Duodenal mucosa (tissue), 2 donors: ENCODE data around the gene EP400.

ENCODE experiments used
- H3K27ac ChIP-seq: one replicate; pipeline ENCODE4 v1.7.0; 2013; ENCODE audit warnings: low read depth, low read length
- H3K27me3 ChIP-seq, 2 donors: one replicate each; pipeline ENCODE4 v1.7.0; 2013; ENCODE audit warnings: low read length in 2 of 2, control low read depth in 1 of 2; ENCODE audit not compliant: insufficient read depth in 2 of 2, control insufficient read depth in 1 of 2
- H3K36me3 ChIP-seq, 2 donors: one replicate each; pipeline ENCODE4 v1.7.0; 2013; ENCODE audit warnings: low read length in 2 of 2, control low read depth in 1 of 2; ENCODE audit not compliant: insufficient read depth in 2 of 2, control insufficient read depth in 1 of 2
- H3K4me1 ChIP-seq, 2 donors: one replicate each; pipeline ENCODE4 v1.7.0; 2013; ENCODE audit warnings: low read length in 2 of 2, control low read depth in 1 of 2; ENCODE audit not compliant: insufficient read depth in 2 of 2, control insufficient read depth in 1 of 2
- H3K4me3 ChIP-seq, 2 donors: one replicate each; pipeline ENCODE4 v1.7.0; 2013; ENCODE audit warnings: low read length in 2 of 2, low read depth in 1 of 2
- H3K9ac ChIP-seq, 2 donors: one replicate each; pipeline ENCODE4 v1.7.0; 2013; ENCODE audit warnings: low read length in 2 of 2, low read depth in 1 of 2
- H3K9me3 ChIP-seq, 2 donors: one replicate each; pipeline ENCODE4 v1.7.0; 2013; ENCODE audit warnings: low read length in 2 of 2, control low read depth in 1 of 2; ENCODE audit not compliant: control insufficient read depth in 1 of 2

The EP400 gene

DNA sequence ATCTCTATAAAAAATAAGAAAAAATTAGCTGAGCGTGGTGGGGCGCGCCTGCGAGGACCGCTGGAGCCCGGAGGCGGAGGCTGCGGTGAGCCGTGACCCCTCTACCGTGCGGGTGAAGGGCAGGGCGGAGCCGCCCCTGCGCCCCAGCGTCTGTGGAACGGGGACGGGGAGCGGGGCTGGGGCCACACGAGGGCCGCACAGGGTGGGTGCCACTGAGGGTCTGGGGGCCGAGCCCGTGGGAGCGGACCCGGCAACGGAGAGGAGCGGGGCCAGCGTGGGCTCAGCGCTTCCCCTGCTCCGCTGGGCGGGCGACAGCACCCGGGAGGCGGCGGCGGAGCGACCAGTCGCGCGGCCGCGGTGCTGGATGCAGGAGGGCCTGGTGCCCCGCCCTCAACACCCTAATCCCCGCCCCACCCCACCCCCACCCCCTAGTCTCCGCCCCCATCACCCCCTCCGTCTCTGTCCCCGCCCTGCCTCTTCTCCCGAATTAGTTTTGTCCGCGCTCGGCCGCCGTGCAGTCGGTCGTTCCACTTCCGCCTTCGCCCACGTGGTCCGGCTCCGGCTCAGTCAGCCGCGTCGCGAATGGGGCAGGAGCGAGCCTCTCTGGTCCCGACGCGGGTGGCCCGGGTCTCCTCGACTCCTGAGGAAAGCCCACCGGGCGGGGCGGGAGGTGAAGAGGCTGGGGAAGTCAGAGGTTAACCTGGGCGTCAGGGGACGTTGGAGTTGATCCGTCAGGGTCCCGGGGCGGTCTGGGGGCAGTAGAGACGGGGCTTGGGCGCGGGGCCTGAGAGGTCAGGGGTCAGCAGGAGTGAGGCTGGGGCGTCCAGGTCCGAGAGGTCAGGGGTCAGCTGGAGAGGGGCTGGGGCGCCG is 20.8 kb upstream of the EP400 start, which contains the start of gene PUS1:
Gene PUS1, plus strand, starts transcription at position 566 of the 870 bp plus-strand sequence. CDS start 447 bp downstream, outside the sequence.
- no peaks in the 10 kb centered on the region for H3K27me3 ChIP-seq
- H3K9ac ChIP-seq, result peak within 1 kb of the TSS; percentile 56 to 66
- peaks cover 8 to 17% of the 10 kb centered on the region in 2 donors for H3K4me1 ChIP-seq
- peaks cover 9 to 22% of the 10 kb centered on the region in 2 donors for H3K36me3 ChIP-seq
- no peaks in the 10 kb centered on the region for H3K9me3 ChIP-seq
- peak within 1 kb of the TSS; percentile 82 to 85 for H3K4me3 ChIP-seq
- H3K27ac ChIP-seq, result peak within 1 kb of the TSS; percentile 63

DNA sequence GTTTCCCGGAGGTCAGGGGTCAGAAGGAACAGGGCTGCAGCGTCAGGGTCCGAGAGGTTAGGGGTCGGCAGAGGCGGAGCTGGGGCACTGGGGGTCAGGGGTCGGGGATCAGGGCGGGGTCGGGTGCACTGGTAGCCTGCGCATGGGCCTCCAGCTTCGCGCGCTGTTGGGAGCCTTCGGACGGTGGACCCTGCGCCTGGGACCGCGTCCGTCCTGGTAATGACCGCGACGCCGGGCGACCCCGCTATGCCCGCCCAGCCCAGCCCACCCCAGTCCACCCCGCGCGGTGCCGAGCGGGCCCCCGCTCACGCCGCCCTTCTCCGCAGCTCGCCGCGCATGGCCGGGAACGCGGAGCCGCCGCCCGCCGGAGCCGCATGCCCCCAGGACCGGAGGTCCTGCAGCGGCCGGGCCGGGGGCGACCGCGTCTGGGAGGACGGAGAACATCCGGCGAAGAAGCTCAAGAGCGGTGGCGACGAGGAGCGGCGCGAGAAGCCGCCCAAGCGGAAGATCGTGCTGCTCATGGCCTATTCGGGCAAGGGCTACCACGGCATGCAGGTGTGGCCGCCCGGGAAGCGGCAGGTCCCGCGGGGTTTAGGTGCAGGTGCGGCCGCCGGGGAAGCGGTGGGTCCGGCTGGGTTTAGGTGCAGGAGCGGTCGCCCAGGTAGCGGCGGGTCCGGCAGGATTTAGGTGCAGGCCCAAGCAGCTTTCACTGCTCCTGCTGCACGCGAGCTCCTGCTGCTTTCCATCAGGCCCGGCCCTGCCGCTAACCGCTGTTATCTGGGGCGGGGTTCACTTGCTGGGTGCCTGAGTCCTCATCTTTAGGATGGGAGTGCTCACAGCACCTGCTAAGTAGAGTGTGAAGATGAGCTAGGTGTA is 19.9 kb upstream of the EP400 start:
- Histone ChIP-seq H3K9ac (peak overlapping the region; percentile 56 to 66), H3K4me3 (peak overlapping the region; percentile 82 to 85), H3K9me3 (no peaks in the 10 kb centered on the region), H3K4me1 (peaks cover 8 to 12% of the 10 kb centered on the region in 2 donors), H3K27me3 (no peaks in the 10 kb centered on the region), H3K36me3 (peaks cover 12 to 30% of the 10 kb centered on the region in 2 donors), H3K27ac (no peak overlapping the region)

DNA sequence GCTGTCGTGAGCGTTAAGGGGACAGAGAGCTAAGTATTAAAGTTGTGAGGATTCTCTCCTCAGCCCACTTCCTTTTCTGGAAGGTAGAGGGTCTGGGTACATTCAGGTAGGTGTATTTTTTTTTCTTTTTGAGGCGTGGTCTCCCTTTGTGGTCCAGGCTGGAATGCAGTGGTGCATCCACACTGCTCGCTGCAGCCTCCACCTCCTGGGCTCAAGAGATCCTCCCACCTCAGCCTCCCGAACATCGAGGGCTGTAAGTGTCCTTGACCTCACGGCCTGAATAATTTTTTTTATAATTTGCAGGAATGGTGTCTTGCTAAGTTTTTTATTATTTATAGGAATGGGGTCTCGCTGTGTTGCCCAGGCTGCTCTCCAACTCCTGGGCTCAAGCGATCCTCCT is 19.2 kb upstream of the EP400 start:
- H3K9ac ChIP-seq, result peak overlapping the region in 1 of 2 donors; percentile 66
- H3K4me1 ChIP-seq, result peaks cover 8 to 10% of the 10 kb centered on the region in 2 donors
- peaks cover 15 to 35% of the 10 kb centered on the region in 2 donors for H3K36me3 ChIP-seq
- H3K27me3 ChIP-seq, result no peaks in the 10 kb centered on the region
- H3K9me3 ChIP-seq, result no peaks in the 10 kb centered on the region
- no peak overlapping the region for H3K27ac ChIP-seq
- peak overlapping the region; percentile 82 to 85 for H3K4me3 ChIP-seq

DNA sequence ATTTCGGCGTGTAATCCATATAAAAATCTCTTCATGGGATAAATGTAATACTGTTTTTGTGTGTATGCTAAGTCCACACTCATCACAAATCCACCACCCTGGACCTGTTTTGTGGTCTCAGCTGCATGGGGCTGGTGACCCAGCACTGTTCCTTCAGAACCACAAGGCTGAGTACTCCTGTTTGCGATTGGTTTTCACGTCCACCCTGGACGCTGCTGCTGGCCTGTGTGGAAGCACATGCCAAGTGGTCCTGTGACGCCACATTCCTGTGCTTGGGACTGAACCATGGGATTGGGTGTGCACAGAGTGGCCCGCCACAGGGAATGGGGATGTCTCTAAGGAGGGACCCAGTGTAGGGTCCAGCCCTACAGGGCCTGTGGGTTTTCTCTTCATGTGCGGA is 16.4 kb upstream of the EP400 start:
- no peak overlapping the region for H3K9ac ChIP-seq
- no peak overlapping the region for H3K4me3 ChIP-seq
- H3K4me1 ChIP-seq, result peaks cover 8 to 10% of the 10 kb centered on the region in 2 donors
- no peaks in the 10 kb centered on the region for H3K27me3 ChIP-seq
- H3K9me3 ChIP-seq, result no peaks in the 10 kb centered on the region
- H3K27ac ChIP-seq, result no peak overlapping the region
- peaks cover 15 to 47% of the 10 kb centered on the region in 2 donors for H3K36me3 ChIP-seq

DNA sequence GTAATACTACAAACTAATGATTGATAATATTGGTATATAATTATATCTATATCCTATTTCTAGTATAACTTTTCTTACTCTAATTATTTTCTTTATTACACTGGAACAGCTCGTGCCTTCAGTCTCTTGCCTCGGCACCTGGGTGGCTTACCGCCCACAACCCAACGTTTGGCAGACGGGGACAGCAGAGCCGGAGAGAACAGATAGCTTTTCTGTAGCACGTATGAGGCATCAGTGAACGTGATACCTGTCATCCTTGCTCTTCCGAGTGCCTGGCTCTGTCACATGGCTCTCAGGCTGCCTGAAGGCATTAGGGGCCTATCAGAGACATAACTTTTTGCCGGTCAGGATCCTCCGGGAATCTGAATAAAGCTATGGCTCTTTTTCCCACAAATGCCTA is 15.2 kb upstream of the EP400 start:
- H3K27me3 ChIP-seq, result no peaks in the 10 kb centered on the region

DNA sequence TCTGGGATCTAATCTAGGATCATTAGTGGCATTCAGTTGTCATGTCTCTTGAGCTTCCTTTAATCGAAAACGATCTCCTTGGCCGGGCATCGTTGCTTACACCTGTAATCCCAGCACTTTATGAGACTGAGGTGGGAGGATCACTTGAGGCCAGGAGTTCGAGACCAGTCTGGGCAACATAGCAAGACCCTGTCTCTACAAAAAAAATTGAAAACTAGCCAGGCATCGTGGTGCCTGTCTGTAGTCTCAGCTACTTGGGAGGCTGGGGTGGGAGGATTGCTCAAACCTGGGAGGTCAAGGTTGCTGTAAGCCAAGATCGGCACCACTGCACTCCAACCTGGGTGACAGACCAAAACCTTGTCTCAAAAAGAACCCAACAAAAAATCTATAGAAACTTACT is 11.7 kb upstream of the EP400 start:
- H3K4me1 ChIP-seq, result no peaks in the 10 kb centered on the region
- no peak overlapping the region for H3K9ac ChIP-seq
- no peaks in the 10 kb centered on the region for H3K9me3 ChIP-seq
- H3K27ac ChIP-seq, result no peak overlapping the region
- H3K4me3 ChIP-seq, result no peak overlapping the region
- H3K36me3 ChIP-seq, result peaks cover 15 to 68% of the 10 kb centered on the region in 2 donors
- H3K27me3 ChIP-seq, result no peaks in the 10 kb centered on the region

More for the DNA sequence above, 15.2 kb upstream of the EP400 start:
- Histone ChIP-seq H3K9me3 (no peaks in the 10 kb centered on the region), H3K9ac (no peak overlapping the region), H3K27ac (no peak overlapping the region), H3K36me3 (peaks cover 15 to 55% of the 10 kb centered on the region in 2 donors), H3K4me1 (peaks cover 8 to 10% of the 10 kb centered on the region in 2 donors), H3K4me3 (no peak overlapping the region)

DNA sequence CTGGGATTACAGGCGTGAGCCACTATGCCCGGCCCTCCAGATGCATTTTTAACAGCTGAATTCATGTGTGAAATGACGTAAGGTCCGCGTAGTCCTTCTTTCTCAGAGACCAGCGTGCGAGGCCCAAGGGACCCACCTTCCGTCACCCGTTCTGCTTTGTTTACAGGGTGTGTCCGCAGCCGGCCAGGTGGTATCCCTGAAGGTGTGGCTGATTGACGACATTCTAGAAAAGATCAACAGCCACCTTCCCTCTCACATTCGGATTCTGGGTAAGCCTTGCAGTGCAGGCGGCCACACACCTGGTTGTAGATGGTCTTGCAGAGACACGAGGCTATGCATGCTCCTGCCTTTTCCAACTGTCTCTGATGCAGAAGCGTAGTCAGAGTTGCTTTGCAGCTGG is 10.7 kb upstream of the EP400 start:
- Histone ChIP-seq H3K36me3 (peaks cover 12 to 68% of the 10 kb centered on the region in 2 donors), H3K27ac (no peak overlapping the region), H3K9me3 (no peaks in the 10 kb centered on the region), H3K9ac (no peak overlapping the region), H3K27me3 (no peaks in the 10 kb centered on the region), H3K4me3 (no peak overlapping the region), H3K4me1 (no peaks in the 10 kb centered on the region)

DNA sequence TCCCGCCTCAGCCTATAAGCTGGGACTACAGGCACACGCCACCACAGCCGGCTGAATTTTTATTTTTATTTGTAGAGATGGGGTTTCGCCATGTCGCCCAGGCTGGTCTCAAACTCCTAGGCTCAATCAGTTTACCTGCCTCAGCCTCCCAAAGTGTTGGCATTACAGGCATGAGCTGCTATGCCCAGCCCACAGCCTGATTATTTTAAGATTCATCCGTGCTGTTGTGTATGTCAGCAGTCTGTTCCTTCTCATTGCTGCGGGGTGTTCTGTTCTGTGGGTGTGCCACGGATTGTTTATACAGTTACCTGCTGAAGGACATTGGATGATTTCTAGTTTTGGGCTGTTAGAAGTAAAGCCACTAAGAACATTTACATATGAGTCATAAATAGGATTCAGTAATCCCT is 9.6 kb upstream of the EP400 start:
- Histone ChIP-seq H3K9ac (no peak overlapping the region), H3K27ac (no peak overlapping the region), H3K36me3 (peaks cover 6 to 65% of the 10 kb centered on the region in 2 donors), H3K9me3 (no peaks in the 10 kb centered on the region), H3K4me3 (no peak overlapping the region), H3K4me1 (no peaks in the 10 kb centered on the region), H3K27me3 (no peaks in the 10 kb centered on the region)

DNA sequence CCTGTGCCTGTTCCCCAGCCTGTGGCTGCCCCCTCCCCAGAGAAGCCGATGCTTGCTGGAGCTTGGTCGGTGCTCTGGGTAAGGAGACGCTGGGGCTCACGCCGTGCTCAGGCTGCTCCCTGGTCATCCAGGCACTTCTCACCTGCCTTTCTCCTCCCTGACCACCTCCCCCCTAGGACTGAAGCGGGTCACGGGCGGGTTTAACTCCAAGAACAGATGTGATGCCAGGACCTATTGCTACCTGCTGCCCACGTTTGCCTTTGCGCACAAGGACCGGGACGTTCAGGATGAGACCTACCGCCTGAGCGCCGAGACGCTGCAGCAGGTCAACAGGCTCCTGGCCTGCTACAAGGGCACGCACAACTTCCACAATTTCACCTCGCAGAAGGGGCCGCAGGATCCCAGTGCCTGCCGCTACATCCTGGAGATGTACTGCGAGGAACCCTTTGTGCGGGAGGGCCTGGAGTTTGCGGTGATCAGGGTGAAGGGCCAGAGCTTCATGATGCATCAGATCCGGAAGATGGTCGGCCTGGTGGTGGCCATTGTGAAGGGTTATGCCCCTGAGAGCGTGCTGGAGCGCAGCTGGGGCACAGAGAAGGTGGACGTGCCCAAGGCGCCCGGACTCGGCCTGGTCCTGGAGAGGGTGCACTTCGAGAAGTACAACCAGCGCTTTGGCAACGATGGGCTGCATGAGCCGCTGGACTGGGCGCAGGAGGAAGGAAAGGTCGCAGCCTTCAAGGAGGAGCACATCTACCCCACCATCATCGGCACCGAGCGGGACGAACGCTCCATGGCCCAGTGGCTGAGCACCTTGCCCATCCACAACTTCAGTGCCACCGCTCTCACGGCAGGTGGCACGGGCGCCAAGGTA is 8.4 kb upstream of the EP400 start:
- no peak overlapping the region for H3K9ac ChIP-seq
- H3K27ac ChIP-seq, result no peak overlapping the region
- no peaks in the 10 kb centered on the region for H3K4me1 ChIP-seq
- no peaks in the 10 kb centered on the region for H3K27me3 ChIP-seq
- peaks cover 6 to 60% of the 10 kb centered on the region in 2 donors for H3K36me3 ChIP-seq
- no peaks in the 10 kb centered on the region for H3K9me3 ChIP-seq
- no peak overlapping the region for H3K4me3 ChIP-seq
